ENCODE measurements around the gene CEBPZOS. TPM values are rescaled to one million over a fixed set of nuclear protein-coding genes. Genes with fewer than 3 reads are reported as not detected.

The CEBPZOS gene
- total and polyA plus RNA-seq, 4 donors, result 9.1 to 22.9 (median 13.5) TPM

DNA sequence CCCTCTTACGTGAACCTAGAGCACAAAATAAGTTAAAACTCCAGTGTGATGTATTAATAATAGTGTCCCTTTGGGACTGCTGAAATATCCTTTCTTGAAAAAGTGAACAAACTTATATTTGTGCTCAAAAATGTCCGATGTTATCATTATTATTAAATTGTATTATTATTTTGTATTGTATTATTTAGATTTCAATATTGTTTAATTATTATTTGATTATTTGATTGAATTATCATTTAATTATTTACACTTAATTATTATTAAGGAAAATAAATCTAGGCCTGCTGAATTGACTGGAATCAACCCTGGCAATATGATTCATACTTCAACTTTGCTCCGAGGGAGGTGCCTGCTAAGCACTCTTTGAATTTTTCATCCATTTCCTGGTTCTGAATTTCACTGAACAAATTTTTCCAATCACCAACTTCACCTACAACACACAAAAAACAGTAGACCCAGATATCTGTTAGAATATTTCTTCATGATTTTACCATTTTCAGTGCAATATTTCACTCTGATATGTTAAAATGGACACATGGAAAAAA is 28.6 kb upstream of the CEBPZOS start (continued):
- no peak for TF ChIP-seq REST (IDR thresholded peaks at IDR 0.05)
- TF ChIP-seq YY1 (IDR thresholded peaks at IDR 0.05), result no peak
- TF ChIP-seq JUND (IDR thresholded peaks at IDR 0.05), result no peak
- TF ChIP-seq FOXA1 (IDR thresholded peaks at IDR 0.05), result no peak
- TF ChIP-seq FOXA2 (IDR thresholded peaks at IDR 0.05), result no peak
- no peak for TF ChIP-seq RXRA (IDR thresholded peaks at IDR 0.05)

DNA sequence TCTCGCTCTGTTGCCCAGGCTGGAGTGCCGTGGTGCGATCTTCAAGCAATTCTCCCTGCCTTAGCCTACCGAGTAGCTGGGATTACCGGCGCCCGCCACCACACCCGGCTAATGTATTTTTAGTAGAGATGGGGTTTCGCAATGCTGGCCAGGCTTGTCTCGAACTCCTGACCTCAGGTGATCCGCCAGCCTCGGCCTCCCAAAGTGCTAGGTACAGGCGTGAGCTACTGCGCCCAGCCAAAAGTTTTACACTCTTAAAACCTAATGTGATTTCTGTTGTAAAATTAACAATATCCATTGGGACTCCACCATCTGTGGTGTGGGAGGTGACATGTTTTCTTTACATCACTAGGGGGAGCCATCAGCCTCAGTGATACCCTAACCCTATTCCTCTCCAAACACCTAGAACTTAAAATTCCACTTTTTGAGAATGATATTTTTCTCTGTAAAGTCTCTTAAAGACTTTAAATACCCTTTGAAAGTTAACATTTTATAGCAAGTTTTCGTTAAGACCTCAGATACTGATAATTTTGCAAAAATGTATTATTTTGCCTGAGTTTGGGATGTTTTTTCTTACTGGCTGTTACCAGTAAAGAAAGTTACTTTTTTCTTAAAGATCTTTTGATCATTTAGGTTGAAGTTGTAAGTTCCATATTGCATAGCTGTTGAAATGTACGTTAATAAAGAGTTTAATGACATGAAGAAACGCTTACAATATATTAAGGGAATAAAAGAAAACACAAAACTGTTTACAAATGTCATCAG is 27.9 kb upstream of the CEBPZOS start:
- H3K4me3 ChIP-seq (ENCODE audit: low read depth in 1 of 3, low read length in 3 of 3), result no peak overlapping the region
- no peak for DNase-seq (ENCODE audit: low spot score)
- TF ChIP-seq FOXA1 (IDR thresholded peaks at IDR 0.05) (no peak), CTCF (IDR thresholded peaks at IDR 0.05; ENCODE audit: low read depth, low read length, missing input control) (peak; percentile 58), RAD21 (IDR thresholded peaks at IDR 0.05) (peak; percentile 74 to 80)
- H3K27me3 ChIP-seq (ENCODE audit: control insufficient read depth in 4 of 4, insufficient read depth in 4 of 4, low read length in 3 of 4), result no peaks in the 10 kb centered on the region
- peaks cover 2 to 3% (median 3%) of the 10 kb centered on the region in 4 donors for H3K4me1 ChIP-seq (ENCODE audit: control insufficient read depth in 4 of 4, insufficient read depth in 4 of 4, low read length in 3 of 4)
- no peaks in the 10 kb centered on the region for H3K9me3 ChIP-seq (ENCODE audit: control insufficient read depth in 4 of 4, low read length in 3 of 4)
- H3K36me3 ChIP-seq (ENCODE audit: control insufficient read depth in 4 of 4, insufficient read depth in 3 of 4, low read depth in 1 of 4, low read length in 3 of 4), result no peaks in the 10 kb centered on the region
- H3K9ac ChIP-seq (ENCODE audit: low read depth in 1 of 2, low read length in 2 of 2), result no peak overlapping the region
- 42% methylated on average over 17 of the region's 17 CpGs for WGBS
- no peak overlapping the region for H3K27ac ChIP-seq (ENCODE audit: low read depth in 1 of 2, low read length in 2 of 2)

- Histone ChIP-seq H3K9me3 (ENCODE audit: control insufficient read depth in 4 of 4, low read length in 3 of 4) (no peaks in the 10 kb centered on the region), H3K27ac (ENCODE audit: low read depth in 1 of 2, low read length in 2 of 2) (no peak overlapping the region)
- TF ChIP-seq RAD21 (IDR thresholded peaks at IDR 0.05), result no peak
- no peak for TF ChIP-seq REST (IDR thresholded peaks at IDR 0.05)
- no peak for TF ChIP-seq ZBTB33 (IDR thresholded peaks at IDR 0.05)
- no peak for TF ChIP-seq ATF3 (IDR thresholded peaks at IDR 0.05)
- TF ChIP-seq CTCF (IDR thresholded peaks at IDR 0.05; ENCODE audit: low read depth, low read length, missing input control), result no peak
- no peak for TF ChIP-seq HNF4A (conservative IDR thresholded peaks at IDR 0.05)
- TF ChIP-seq YY1 (IDR thresholded peaks at IDR 0.05), result no peak
- no peak for TF ChIP-seq FOXA2 (IDR thresholded peaks at IDR 0.05)
- no peak for TF ChIP-seq SP1 (IDR thresholded peaks at IDR 0.05)
- TF ChIP-seq JUND (IDR thresholded peaks at IDR 0.05), result no peak
- TF ChIP-seq NR2F2 (IDR thresholded peaks at IDR 0.05), result no peak
- TF ChIP-seq GABPA (IDR thresholded peaks at IDR 0.05 in 1 of 2, conservative IDR thresholded peaks at IDR 0.05 in 1 of 2), result no peak
- no peak for TF ChIP-seq TAF1 (conservative IDR thresholded peaks at IDR 0.05)
Observed at GRCh38 chr2:37171624-37171950, 24.7 kb upstream of the CEBPZOS start.

More at GRCh38 chr2:37171624-37171950, 24.7 kb upstream of the CEBPZOS start:
- H3K4me3 ChIP-seq (ENCODE audit: low read depth in 1 of 3, low read length in 3 of 3), result no peak overlapping the region
- no peaks in the 10 kb centered on the region for H3K27me3 ChIP-seq (ENCODE audit: control insufficient read depth in 4 of 4, insufficient read depth in 4 of 4, low read length in 3 of 4)
- H3K36me3 ChIP-seq (ENCODE audit: control insufficient read depth in 4 of 4, insufficient read depth in 3 of 4, low read depth in 1 of 4, low read length in 3 of 4), result no peaks in the 10 kb centered on the region
- no peak for DNase-seq (ENCODE audit: low spot score)
- no peak overlapping the region for H3K9ac ChIP-seq (ENCODE audit: low read depth in 1 of 2, low read length in 2 of 2)
- H3K4me1 ChIP-seq (ENCODE audit: control insufficient read depth in 4 of 4, insufficient read depth in 4 of 4, low read length in 3 of 4), result peaks cover 2 to 3% (median 3%) of the 10 kb centered on the region in 4 donors

Data from liver (tissue), 9 donors.